D721Med (cell line): ENCODE measurements around the gene COL9A3.
"Not testable (repeated sequence)": the region's sequence is repeated elsewhere in the genome, so short reads cannot be mapped to it uniquely, and the experiment has no call there.

Experiments
- DNase-seq: peaks from one replicate; pipeline ENCODE4 v3.0.0; 2011; ENCODE audit warnings: low spot score; ENCODE audit not compliant: insufficient read length
- FAIRE-seq: peaks from 2 replicates; lab custom pipeline; 2011; peaks lifted over from hg19 to GRCh38; lab: Jason Lieb, UNC
- TF ChIP-seq, protein P1 (sequence below): IDR thresholded peaks from 2 replicates; pipeline ENCODE4 v1.5.1; 2012; ENCODE audit warnings: mild to moderate bottlenecking, control low read depth; ENCODE audit not compliant: insufficient read depth; ENCODE audit errors: missing control alignments

The COL9A3 gene

GRCh38 chr20:62849431-62849830, 32.6 kb downstream of the COL9A3 start:
- DNase-seq (no peak), FAIRE-seq (no peak)
- TF ChIP-seq, protein P1, sequence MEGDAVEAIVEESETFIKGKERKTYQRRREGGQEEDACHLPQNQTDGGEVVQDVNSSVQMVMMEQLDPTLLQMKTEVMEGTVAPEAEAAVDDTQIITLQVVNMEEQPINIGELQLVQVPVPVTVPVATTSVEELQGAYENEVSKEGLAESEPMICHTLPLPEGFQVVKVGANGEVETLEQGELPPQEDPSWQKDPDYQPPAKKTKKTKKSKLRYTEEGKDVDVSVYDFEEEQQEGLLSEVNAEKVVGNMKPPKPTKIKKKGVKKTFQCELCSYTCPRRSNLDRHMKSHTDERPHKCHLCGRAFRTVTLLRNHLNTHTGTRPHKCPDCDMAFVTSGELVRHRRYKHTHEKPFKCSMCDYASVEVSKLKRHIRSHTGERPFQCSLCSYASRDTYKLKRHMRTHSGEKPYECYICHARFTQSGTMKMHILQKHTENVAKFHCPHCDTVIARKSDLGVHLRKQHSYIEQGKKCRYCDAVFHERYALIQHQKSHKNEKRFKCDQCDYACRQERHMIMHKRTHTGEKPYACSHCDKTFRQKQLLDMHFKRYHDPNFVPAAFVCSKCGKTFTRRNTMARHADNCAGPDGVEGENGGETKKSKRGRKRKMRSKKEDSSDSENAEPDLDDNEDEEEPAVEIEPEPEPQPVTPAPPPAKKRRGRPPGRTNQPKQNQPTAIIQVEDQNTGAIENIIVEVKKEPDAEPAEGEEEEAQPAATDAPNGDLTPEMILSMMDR = no peak

DNA sequence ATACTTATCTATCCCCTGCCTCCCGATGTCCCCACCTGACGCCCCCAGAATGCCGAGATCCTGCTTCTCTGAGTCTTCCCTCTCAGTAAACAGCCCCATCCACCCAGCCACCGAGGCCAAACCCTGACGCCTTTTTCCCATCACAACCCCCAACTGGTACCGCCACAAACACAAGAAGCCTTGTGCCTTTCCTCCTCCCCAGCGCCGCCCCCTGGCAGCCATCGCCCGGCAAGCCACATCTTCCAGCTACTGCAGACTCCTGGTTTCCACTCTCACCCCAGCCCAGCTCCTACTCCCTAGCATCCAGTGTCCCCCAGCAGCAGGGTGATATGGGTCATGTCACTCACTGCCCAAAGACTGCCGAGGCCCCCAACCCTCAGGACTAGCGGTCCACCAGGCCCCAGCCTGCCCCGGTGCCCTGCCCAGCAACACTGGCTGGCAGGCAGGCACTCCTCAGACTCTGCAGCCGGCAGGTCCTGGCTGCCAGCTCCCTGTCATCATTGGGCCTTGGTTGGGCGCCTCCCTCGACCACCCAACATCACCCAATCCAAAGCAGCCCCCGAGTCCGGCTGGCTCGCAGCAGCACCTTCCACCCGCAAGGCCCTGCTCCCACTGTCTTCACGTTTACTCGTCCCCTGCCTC, 33.6 kb downstream of the COL9A3 start:
- no peak for FAIRE-seq

GRCh38 chr20:62852196-62852595, 35.3 kb downstream of the COL9A3 start:
- no peak for FAIRE-seq

More for the DNA sequence above, 33.6 kb downstream of the COL9A3 start:
- DNase-seq = no peak
- TF ChIP-seq, protein P1 = no peak

DNA sequence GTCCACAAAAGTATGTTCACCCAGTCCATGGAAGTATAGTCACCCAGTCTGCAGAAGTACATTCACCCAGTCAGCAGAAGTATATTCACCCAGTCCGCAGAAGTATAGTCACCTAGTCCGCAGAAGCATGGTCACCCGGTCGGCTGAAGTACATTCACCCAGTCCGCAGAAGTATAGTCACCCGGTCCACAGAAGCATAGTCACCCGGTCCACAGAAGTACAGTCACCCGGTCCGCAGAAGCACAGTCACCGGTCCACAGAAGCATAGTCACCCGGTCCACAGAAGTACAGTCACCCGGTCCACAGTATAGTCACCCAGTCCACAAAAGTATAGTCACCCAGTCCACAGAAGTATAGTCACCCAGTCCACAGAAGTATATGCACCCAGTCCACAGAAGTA, 36.0 kb downstream of the COL9A3 start:
- TF ChIP-seq, protein P1 = no peak
- no peak for FAIRE-seq
- DNase-seq = no peak

More at GRCh38 chr20:62852196-62852595, 35.3 kb downstream of the COL9A3 start:
- DNase-seq = no peak
- TF ChIP-seq, protein P1 = no peak

GRCh38 chr20:62853304-62853703, 36.5 kb downstream of the COL9A3 start:
- not testable (repeated sequence) for FAIRE-seq

GRCh38 chr20:62854121-62854520, 37.3 kb downstream of the COL9A3 start:
- FAIRE-seq (no peak), DNase-seq (no peak)
- TF ChIP-seq, protein P1 = no peak

More at GRCh38 chr20:62853304-62853703, 36.5 kb downstream of the COL9A3 start:
- not testable (repeated sequence) for DNase-seq

- no peak for FAIRE-seq
- TF ChIP-seq, protein P1 = no peak
Measured at GRCh38 chr20:62855120-62855519, 38.3 kb downstream of the COL9A3 start.

More at GRCh38 chr20:62855120-62855519, 38.3 kb downstream of the COL9A3 start:
- DNase-seq = no peak
